Right cardiac atrium (tissue), 5 donors: ENCODE data around the gene CYP46A1. TPM values are rescaled to one million over a fixed set of nuclear protein-coding genes. Genes with fewer than 3 reads are reported as not detected.
A peak's percentile ranks its signal among the peaks of the same experiment; 100 is the strongest.

Experiments used
- ATAC-seq, 2 donors: fragments of 200-7000 bp; cut with Tn5 transposase; one replicate each; pipeline versions ENCODE4 v1.8.0 to v1.9.1; 2020; ENCODE audit warnings: moderate library complexity in 2 of 2, mild to moderate bottlenecking in 1 of 2
- DNase-seq, 3 donors: peaks; one replicate each; pipeline ENCODE4 v3.0.0-alpha.2; 2020
- H3K27ac ChIP-seq: one replicate; pipeline ENCODE4 v1.5.1; 2013; ENCODE audit warnings: mild to moderate bottlenecking, low read length, control low read depth, moderate library complexity
- H3K27me3 ChIP-seq: one replicate; pipeline ENCODE4 v1.6.1; 2013; ENCODE audit not compliant: control insufficient read depth, insufficient read depth
- H3K4me1 ChIP-seq: one replicate; pipeline ENCODE4 v1.6.1; 2013; ENCODE audit warnings: low read length; ENCODE audit not compliant: control insufficient read depth, insufficient read depth
- H3K4me3 ChIP-seq: one replicate; pipeline ENCODE4 v1.5.1; 2013; ENCODE audit warnings: low read length, control low read depth
- H3K9me3 ChIP-seq: one replicate; pipeline ENCODE4 v1.6.1; 2013; ENCODE audit warnings: low read length; ENCODE audit not compliant: control insufficient read depth
- WGBS: extraction: QIAGEN DNeasy Blood & Tissue Kit; methylation state at CpG from one replicate; pipeline ENCODE4 v1.1.7; 2013; 5-methylcytosine and 5-hydroxymethylcytosine counted together
- intact Hi-C, 4 donors: fragments of 100-400 bp; cut with DNase I; formaldehyde crosslinking; loops; one replicate each; pipeline versions ENCODE4 v1.11.0 to v1.14.0; 2022 to 2023
- polyA plus RNA-seq: library from polyadenylated mRNA; stranded (reverse); fragments of 200-250 nt; gene quantifications from one replicate; pipeline ENCODE4 v1.2.3, GENCODE V29; 2013
- total RNA-seq, 4 donors: library from RNA; stranded (reverse); fragmentation: NEBNext Ultra II Directional; extraction: Animal tissue kit (Norgen Biotek cat#: 25700); gene quantifications; one replicate each; pipeline ENCODE4 v1.2.1, GENCODE V29; 2021
- donor health status: healthy with polysubstance abuse.
- donor health status: DM: no; HTN: yes; CAD: no.
- donor health status: DM: no; HTN: no; CAD: no.
- donor health status: DM: no; HTN: yes; CAD: no; lungs with severe emphysema.
- donor health status: DM: yes; HTN: yes; CAD: no.

The CYP46A1 gene
- total and polyA plus RNA-seq, 5 donors: 5.7 to 9.2 (median 7.6) TPM

- WGBS: 64% methylated on average over 60 of the region's 60 CpGs
- intact Hi-C loops: no loop called here
These were observed 9.2 kb upstream of the CYP46A1 start for GRCh38 chr14:99674776-99675381.

GRCh38 chr14:99675382-99675835 lies 8.7 kb upstream of the CYP46A1 start:
- H3K4me3 ChIP-seq: no peak overlapping the region
- H3K9me3 ChIP-seq: no peaks in the 10 kb centered on the region
- ATAC-seq: no peak
- H3K27me3 ChIP-seq: no peaks in the 10 kb centered on the region
- WGBS: 61% methylated on average over 42 of the region's 42 CpGs
- peak in 1 of 3 donors; percentile 44 for DNase-seq
- no peak overlapping the region for H3K27ac ChIP-seq
- H3K4me1 ChIP-seq: no peaks in the 10 kb centered on the region
- intact Hi-C loops: no loop called here

More at GRCh38 chr14:99674776-99675381, 9.2 kb upstream of the CYP46A1 start:
- Histone ChIP-seq H3K4me1 (no peaks in the 10 kb centered on the region), H3K4me3 (no peak overlapping the region), H3K9me3 (no peaks in the 10 kb centered on the region), H3K27me3 (no peaks in the 10 kb centered on the region), H3K27ac (no peak overlapping the region)
- DNase-seq (peak in 2 of 3 donors; percentile 28 to 44), ATAC-seq (no peak)

- no peaks in the 10 kb centered on the region for H3K9me3 ChIP-seq
- DNase-seq (no peak), ATAC-seq (no peak)
- intact Hi-C loops: no loop called here
- no peak overlapping the region for H3K27ac ChIP-seq
- no peaks in the 10 kb centered on the region for H3K4me1 ChIP-seq
- no peak overlapping the region for H3K4me3 ChIP-seq
- WGBS: 52% methylated on average over 10 of the region's 10 CpGs
- H3K27me3 ChIP-seq: no peaks in the 10 kb centered on the region
These were observed 8.1 kb upstream of the CYP46A1 start for GRCh38 chr14:99675951-99676350.

- Histone ChIP-seq H3K9me3 (no peaks in the 10 kb centered on the region), H3K27me3 (no peaks in the 10 kb centered on the region), H3K4me3 (no peak overlapping the region), H3K27ac (no peak overlapping the region), H3K4me1 (no peaks in the 10 kb centered on the region)
- intact Hi-C loops: no loop called here
- WGBS: 68% methylated on average over 8 of the region's 8 CpGs
- DNase-seq (peak in 1 of 3 donors; percentile 59), ATAC-seq (no peak)
These were observed 7.4 kb upstream of the CYP46A1 start for GRCh38 chr14:99676657-99677056.

- Histone ChIP-seq H3K9me3 (no peaks in the 10 kb centered on the region), H3K27ac (no peak overlapping the region), H3K27me3 (no peaks in the 10 kb centered on the region), H3K4me1 (no peaks in the 10 kb centered on the region), H3K4me3 (no peak overlapping the region)
- ATAC-seq (peak; percentile 7 to 25), DNase-seq (peak in 1 of 3 donors; percentile 60)
- intact Hi-C loops: no loop called here
- 62% methylated on average over 16 of the region's 16 CpGs for WGBS
These were observed 6.6 kb upstream of the CYP46A1 start for GRCh38 chr14:99677231-99678140.

- no peak overlapping the region for H3K27ac ChIP-seq
- H3K27me3 ChIP-seq: no peaks in the 10 kb centered on the region
- peaks cover 2% of the 10 kb centered on the region for H3K4me1 ChIP-seq
- no peaks in the 10 kb centered on the region for H3K9me3 ChIP-seq
- no peak for ATAC-seq
- no peak overlapping the region for H3K4me3 ChIP-seq
- DNase-seq: no peak
- intact Hi-C loops: no loop called here
- 98% methylated on average over 6 of the region's 6 CpGs for WGBS
These were observed 5.9 kb upstream of the CYP46A1 start for GRCh38 chr14:99678198-99678597.

GRCh38 chr14:99679111-99679510 lies 5.0 kb upstream of the CYP46A1 start:
- Histone ChIP-seq H3K4me1 (peaks cover 2% of the 10 kb centered on the region), H3K27me3 (no peaks in the 10 kb centered on the region), H3K27ac (no peak overlapping the region), H3K4me3 (no peak overlapping the region), H3K9me3 (no peaks in the 10 kb centered on the region)
- DNase-seq (peak in 1 of 3 donors; percentile 45), ATAC-seq (no peak)
- intact Hi-C loops: no loop called here
- 96% methylated on average over 2 of the region's 2 CpGs for WGBS

- DNase-seq (no peak), ATAC-seq (no peak)
- Histone ChIP-seq H3K9me3 (no peaks in the 10 kb centered on the region), H3K4me3 (no peak overlapping the region), H3K4me1 (peaks cover 2% of the 10 kb centered on the region), H3K27me3 (no peaks in the 10 kb centered on the region), H3K27ac (no peak overlapping the region)
- 82% methylated on average over 8 of the region's 8 CpGs for WGBS
- intact Hi-C loops: no loop called here
These were observed 4.6 kb upstream of the CYP46A1 start for GRCh38 chr14:99679543-99679942.

GRCh38 chr14:99679996-99680395 lies 4.1 kb upstream of the CYP46A1 start:
- DNase-seq (no peak), ATAC-seq (no peak)
- Histone ChIP-seq H3K4me3 (no peak overlapping the region), H3K4me1 (peaks cover 2% of the 10 kb centered on the region), H3K27ac (no peak overlapping the region), H3K9me3 (no peaks in the 10 kb centered on the region), H3K27me3 (no peaks in the 10 kb centered on the region)
- intact Hi-C loops: loop anchor here in 1 of 4 donors (5.0 kb wide), 1 partner anchor 207 kb away; no protein-coding TSS in a partner anchor
- WGBS: 59% methylated on average over 5 of the region's 5 CpGs

- 68% methylated on average over 12 of the region's 12 CpGs for WGBS
- Histone ChIP-seq H3K4me3 (no peak overlapping the region), H3K9me3 (no peaks in the 10 kb centered on the region), H3K27me3 (no peaks in the 10 kb centered on the region), H3K27ac (no peak overlapping the region), H3K4me1 (peaks cover 2% of the 10 kb centered on the region)
- intact Hi-C loops: loop anchor here in 1 of 4 donors (5.0 kb wide), 1 partner anchor 206 kb away; no protein-coding TSS in a partner anchor
- ATAC-seq (no peak), DNase-seq (peak in 1 of 3 donors; percentile 35)
These were observed 2.8 kb upstream of the CYP46A1 start for GRCh38 chr14:99681101-99681831.
